ENCODE results near the gene ACER1.

GRCh38 chr19:6374711-6375410 is 41.4 kb upstream of the ACER1 start:
- TF ChIP-seq POLR2A (IDR thresholded peaks at IDR 0.05; ENCODE audit: low read depth, low read length) (no peak), POLR2AphosphoS5 (IDR thresholded peaks at IDR 0.05; ENCODE audit: low read depth, low read length) (no peak), TAF1 (IDR thresholded peaks at IDR 0.05; ENCODE audit: low read depth, low read length) (no peak), POU2F2 (IDR thresholded peaks at IDR 0.05; ENCODE audit: low read depth, low read length) (no peak)
